Ishikawa (cell line): ENCODE measurements around the gene MATR3.

Experiments
- CEBPB ChIP-seq: IDR thresholded peaks from 2 replicates; pipeline ENCODE4 v1.6.1; 2012
- CREB1 ChIP-seq: IDR thresholded peaks from 2 replicates; pipeline ENCODE4 v1.6.1; 2012; ENCODE audit warnings: low read depth
- EGR1 ChIP-seq: IDR thresholded peaks from 2 replicates; pipeline ENCODE4 v1.6.1; 2012
- EP300 ChIP-seq: IDR thresholded peaks from 2 replicates; pipeline ENCODE4 v1.6.1; 2012; ENCODE audit warnings: borderline replicate concordance
- FOXM1 ChIP-seq: IDR thresholded peaks from 2 replicates; pipeline ENCODE4 v1.6.1; 2012; ENCODE audit warnings: low read depth, borderline replicate concordance
- MAX ChIP-seq: IDR thresholded peaks from 2 replicates; pipeline ENCODE4 v1.6.1; 2012
- NFIC ChIP-seq: IDR thresholded peaks from 2 replicates; pipeline ENCODE4 v1.6.1; 2012
- RAD21 ChIP-seq: IDR thresholded peaks from 2 replicates; pipeline ENCODE4 v1.6.1; 2012; ENCODE audit warnings: low read depth
- REST ChIP-seq: IDR thresholded peaks from 2 replicates; pipeline ENCODE4 v1.6.1; 2012; ENCODE audit warnings: low read depth, mild to moderate bottlenecking
- TAF1 ChIP-seq: IDR thresholded peaks from 2 replicates; pipeline ENCODE4 v1.6.1; 2012; ENCODE audit warnings: low read depth, mild to moderate bottlenecking
- TCF12 ChIP-seq: IDR thresholded peaks from 2 replicates; pipeline ENCODE4 v1.6.1; 2012; ENCODE audit warnings: low read depth
- TEAD4 ChIP-seq: IDR thresholded peaks from 2 replicates; pipeline ENCODE4 v1.6.1; 2012
- YY1 ChIP-seq: IDR thresholded peaks from 2 replicates; pipeline ENCODE4 v1.6.1; 2012; ENCODE audit warnings: low read depth
- ZBTB7A ChIP-seq: IDR thresholded peaks from 2 replicates; pipeline ENCODE4 v1.6.1; 2012; ENCODE audit warnings: low read depth
- TF ChIP-seq, protein P1 (sequence below): IDR thresholded peaks from 2 replicates; pipeline ENCODE4 v1.6.1; 2012

The MATR3 gene

DNA sequence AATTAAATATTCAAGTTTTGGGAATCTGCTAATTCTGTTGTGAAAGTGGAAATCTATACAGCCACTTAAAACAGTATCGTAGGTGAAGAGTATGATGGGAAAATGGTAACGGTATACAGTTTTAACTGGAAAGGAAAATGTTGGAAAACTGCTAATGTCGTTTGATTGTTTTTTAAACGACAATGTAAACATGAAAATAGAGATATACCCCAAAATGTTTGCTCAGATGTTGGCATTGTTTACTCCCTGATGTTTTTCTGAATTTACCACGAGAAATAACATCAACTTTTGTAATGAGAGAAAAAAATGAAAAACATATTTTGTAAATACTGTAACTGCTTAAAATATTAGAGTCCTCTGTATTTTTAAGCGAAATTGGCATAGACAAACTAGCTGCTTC is 2.7 kb downstream of the MATR3 start:
- TF ChIP-seq MAX (no peak), EP300 (no peak), FOXM1 (no peak), TEAD4 (no peak)

- TF ChIP-seq EGR1 (no peak), YY1 (0 out of 2 replicates have a peak, but pooled peaks have one; percentile 13), CEBPB (0 out of 2 replicates have a peak, but pooled peaks have one; percentile 40), TEAD4 (peak; percentile 87), TCF12 (no peak; the same call in 1 of the 2 replicates)
- TF ChIP-seq, protein P1, sequence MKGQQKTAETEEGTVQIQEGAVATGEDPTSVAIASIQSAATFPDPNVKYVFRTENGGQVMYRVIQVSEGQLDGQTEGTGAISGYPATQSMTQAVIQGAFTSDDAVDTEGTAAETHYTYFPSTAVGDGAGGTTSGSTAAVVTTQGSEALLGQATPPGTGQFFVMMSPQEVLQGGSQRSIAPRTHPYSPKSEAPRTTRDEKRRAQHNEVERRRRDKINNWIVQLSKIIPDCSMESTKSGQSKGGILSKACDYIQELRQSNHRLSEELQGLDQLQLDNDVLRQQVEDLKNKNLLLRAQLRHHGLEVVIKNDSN, result no peak
Observed at GRCh38 chr5:139296862-139297326, 3.4 kb downstream of the MATR3 start.

GRCh38 chr5:139297439-139298133 is 4.0 kb downstream of the MATR3 start:
- TF ChIP-seq FOXM1, result no peak

DNA sequence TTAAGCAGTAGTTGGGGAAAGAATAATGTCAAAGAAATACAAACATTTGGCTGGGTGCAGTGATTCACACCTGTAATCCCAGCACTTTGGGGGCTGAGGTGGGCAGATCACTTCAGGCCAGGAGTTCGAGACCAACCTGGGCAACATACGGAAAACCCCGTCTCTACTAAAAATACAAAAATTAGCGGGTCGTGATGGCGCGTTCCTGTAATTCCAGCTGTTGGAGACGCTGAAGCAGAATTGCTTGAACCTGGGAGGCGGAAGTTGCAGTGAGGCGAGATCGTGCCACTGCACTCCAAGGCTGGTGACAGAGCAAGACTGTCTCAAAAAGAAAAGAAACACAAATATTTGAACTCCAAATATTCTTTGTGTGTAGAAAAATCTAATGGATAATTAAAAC is 4.7 kb downstream of the MATR3 start:
- TF ChIP-seq CREB1 (no peak), YY1 (no peak), TCF12 (no peak), TAF1 (no peak), ZBTB7A (no peak), TEAD4 (no peak), NFIC (no peak), EP300 (no peak), REST (no peak), RAD21 (no peak), CEBPB (no peak), EGR1 (no peak), FOXM1 (no peak), MAX (no peak)
- TF ChIP-seq, protein P1, result no peak

GRCh38 chr5:139299486-139299885 is 5.9 kb downstream of the MATR3 start:
- no peak for TF ChIP-seq CEBPB

- TF ChIP-seq RAD21, result no peak
- TF ChIP-seq REST, result no peak
- no peak for TF ChIP-seq TAF1
- no peak for TF ChIP-seq NFIC
- TF ChIP-seq TCF12, result no peak
- TF ChIP-seq EGR1, result no peak
- no peak for TF ChIP-seq MAX
- TF ChIP-seq, protein P1, result no peak
- TF ChIP-seq ZBTB7A, result no peak
- no peak for TF ChIP-seq CEBPB
- no peak for TF ChIP-seq FOXM1
- TF ChIP-seq TEAD4, result no peak
- no peak for TF ChIP-seq CREB1
- no peak for TF ChIP-seq YY1
Observed at GRCh38 chr5:139301808-139302499, 8.4 kb downstream of the MATR3 start.
